Fibroblast of the aortic adventitia (primary cell): ENCODE measurements around the gene ZC3H12D. TPM values are rescaled to one million over a fixed set of nuclear protein-coding genes. Genes with fewer than 3 reads are reported as not detected.

Source experiments
- DNase-seq: peaks from one replicate; pipeline ENCODE4 v3.0.0-alpha.2; 2010; ENCODE audit warnings: low read depth
- H3K4me3 ChIP-seq: 2 replicates; pipeline ENCODE4 v1.5.1; 2011; ENCODE audit warnings: low read depth, mild to moderate bottlenecking, control low read depth, low read length, moderate library complexity
- total RNA-seq: library from RNA; depleted of rRNA; stranded (reverse); fragments of >200 nt; gene quantifications from 2 replicates; pipeline ENCODE4 v1.2.3, GENCODE V29; 2012; ENCODE audit warnings: low replicate concordance
- TF ChIP-seq, protein P1 (sequence below): IDR thresholded peaks from 2 replicates; pipeline ENCODE4 v1.5.1; 2011; ENCODE audit warnings: mild to moderate bottlenecking, low read length, control low read depth, inconsistent platforms; ENCODE audit not compliant: insufficient read depth

The ZC3H12D gene
- total RNA-seq, 1 donor: 0.09 TPM

DNA sequence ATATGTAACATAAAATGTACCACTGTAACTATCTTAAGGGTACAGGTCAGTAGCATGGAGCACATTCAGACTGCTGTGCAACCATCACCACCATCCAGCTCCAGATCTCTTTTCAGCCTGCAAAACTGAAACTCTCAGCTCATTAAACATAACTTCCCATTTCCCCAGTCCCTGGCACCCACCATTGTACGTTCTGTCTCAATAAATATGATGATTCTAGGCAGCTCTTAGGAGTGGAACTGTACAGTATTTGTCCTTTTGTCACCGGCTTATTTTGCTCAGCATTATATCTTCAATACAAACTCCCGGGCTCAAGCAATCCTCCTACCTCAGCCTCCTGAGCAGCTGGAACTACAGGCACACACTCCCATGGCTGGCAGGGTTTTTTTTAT lies 1.5 kb downstream of the ZC3H12D start:
- TF ChIP-seq, protein P1, sequence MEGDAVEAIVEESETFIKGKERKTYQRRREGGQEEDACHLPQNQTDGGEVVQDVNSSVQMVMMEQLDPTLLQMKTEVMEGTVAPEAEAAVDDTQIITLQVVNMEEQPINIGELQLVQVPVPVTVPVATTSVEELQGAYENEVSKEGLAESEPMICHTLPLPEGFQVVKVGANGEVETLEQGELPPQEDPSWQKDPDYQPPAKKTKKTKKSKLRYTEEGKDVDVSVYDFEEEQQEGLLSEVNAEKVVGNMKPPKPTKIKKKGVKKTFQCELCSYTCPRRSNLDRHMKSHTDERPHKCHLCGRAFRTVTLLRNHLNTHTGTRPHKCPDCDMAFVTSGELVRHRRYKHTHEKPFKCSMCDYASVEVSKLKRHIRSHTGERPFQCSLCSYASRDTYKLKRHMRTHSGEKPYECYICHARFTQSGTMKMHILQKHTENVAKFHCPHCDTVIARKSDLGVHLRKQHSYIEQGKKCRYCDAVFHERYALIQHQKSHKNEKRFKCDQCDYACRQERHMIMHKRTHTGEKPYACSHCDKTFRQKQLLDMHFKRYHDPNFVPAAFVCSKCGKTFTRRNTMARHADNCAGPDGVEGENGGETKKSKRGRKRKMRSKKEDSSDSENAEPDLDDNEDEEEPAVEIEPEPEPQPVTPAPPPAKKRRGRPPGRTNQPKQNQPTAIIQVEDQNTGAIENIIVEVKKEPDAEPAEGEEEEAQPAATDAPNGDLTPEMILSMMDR: no peak
- DNase-seq: no peak
- H3K4me3 ChIP-seq: no peak overlapping the region

GRCh38 chr6:149482545-149483333 lies 2.1 kb downstream of the ZC3H12D start:
- TF ChIP-seq, protein P1: no peak
- no peak overlapping the region for H3K4me3 ChIP-seq
- no peak for DNase-seq

GRCh38 chr6:149480502-149481280 lies 4.1 kb downstream of the ZC3H12D start:
- no peak for DNase-seq
- TF ChIP-seq, protein P1: no peak

DNA sequence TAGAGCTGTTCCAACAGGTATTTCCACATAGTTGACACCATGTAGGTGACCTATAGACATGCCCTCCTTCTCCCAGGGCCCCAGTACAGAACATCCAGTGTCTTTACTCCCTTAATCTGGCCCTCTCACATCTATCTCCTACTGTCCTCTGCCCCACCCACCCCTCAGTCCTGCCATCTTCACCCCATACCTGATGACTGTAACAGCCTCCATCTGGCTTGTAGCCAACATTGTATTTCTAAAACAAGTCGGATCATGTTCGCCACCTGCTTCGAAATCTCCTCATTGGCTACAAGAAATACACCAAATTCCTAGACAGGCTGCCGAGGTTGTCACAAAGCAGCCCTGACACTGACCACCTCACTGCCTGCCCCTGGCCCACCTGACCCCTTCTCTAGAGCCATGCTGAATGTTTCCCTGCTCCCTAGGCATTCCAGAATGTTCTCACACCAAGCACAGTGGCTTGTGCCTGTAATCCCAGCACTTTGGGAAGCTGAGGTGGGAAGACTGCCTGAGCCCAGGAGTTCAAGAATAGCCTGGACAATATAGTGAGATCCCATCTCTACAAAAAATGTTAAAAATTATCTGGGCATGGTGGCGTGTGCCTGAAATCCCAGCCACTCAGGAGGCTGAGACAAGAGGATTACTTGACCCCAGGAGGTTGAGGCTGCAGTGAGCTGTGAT lies 6.0 kb downstream of the ZC3H12D start:
- no peak for DNase-seq
- H3K4me3 ChIP-seq: no peak overlapping the region
- TF ChIP-seq, protein P1: no peak

More at GRCh38 chr6:149480502-149481280, 4.1 kb downstream of the ZC3H12D start:
- H3K4me3 ChIP-seq: no peak overlapping the region

DNA sequence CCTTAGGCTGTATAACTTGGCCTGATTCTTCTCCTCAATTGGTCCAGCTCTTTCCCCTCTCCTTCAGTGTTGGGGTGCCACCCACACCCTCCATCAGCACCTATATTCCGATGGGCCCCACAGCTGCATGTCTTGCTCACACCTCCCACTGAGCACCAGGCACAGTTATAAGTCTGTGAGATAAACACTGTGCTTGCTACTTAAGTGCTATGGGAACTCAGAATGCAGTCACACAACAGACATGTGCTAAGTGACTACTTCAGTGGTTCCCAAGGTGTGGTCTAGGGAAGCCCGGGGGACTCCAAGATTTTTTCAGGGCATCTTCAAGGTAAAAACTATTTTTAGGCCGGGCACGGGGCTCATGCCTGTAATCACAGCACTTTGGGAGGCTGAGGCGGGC lies 7.3 kb downstream of the ZC3H12D start:
- TF ChIP-seq, protein P1: no peak

DNA sequence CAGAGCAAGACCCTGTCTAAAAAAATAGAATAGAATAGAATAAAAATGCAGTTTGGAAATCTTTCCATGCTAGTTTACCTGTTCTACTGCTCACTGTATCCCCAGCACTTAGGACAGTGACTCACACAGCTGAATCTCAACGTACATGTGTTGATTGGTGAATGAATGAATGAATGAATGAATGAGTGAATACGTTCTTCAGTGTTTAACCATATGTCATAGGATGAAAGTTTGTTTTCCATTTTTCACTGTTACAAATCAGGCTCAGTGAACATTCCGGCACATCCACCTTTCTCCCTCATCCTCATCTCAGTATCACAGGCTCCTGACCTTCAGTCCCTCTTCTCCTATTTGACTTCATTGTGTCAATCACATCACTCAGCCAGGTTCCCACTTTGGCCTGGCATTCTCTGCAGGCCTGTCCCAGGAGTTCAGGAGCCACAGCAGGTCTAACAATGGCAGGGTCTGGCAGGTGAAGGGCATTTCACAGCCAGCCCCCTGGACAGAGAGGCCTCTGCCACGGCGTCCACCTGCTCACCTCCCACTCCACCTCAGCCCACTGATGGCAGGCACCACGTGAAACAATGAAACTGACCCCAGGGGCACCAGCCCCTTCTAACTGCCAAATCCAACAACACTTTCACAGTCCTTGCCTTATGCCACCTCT lies 7.9 kb downstream of the ZC3H12D start:
- DNase-seq: no peak
- TF ChIP-seq, protein P1: no peak
- no peak overlapping the region for H3K4me3 ChIP-seq

More for the DNA sequence above, 7.3 kb downstream of the ZC3H12D start:
- no peak for DNase-seq
- no peak overlapping the region for H3K4me3 ChIP-seq
